AG09319 (cell line): Measurements from ENCODE around the gene TRAPPC2L.

ENCODE experiments used
- DNase-seq: peaks from one replicate; pipeline ENCODE4 v3.0.0-alpha.2; 2010; ENCODE audit warnings: low read depth; ENCODE audit errors: extremely low read depth
- CTCF ChIP-seq: IDR thresholded peaks from 2 replicates; pipeline ENCODE4 v1.5.1; 2011; ENCODE audit warnings: low read depth, mild to moderate bottlenecking, inconsistent platforms, low read length, moderate library complexity

TRAPPC2L gene, protein sequence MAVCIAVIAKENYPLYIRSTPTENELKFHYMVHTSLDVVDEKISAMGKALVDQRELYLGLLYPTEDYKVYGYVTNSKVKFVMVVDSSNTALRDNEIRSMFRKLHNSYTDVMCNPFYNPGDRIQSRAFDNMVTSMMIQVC

GRCh38 chr16:88856828-88857727 is at the start of gene TRAPPC2L, which contains the start of gene GALNS:
TSS of gene TRAPPC2L (plus strand) at chr16:88857127. CDS start at chr16:88857151, 24 bp downstream.
TSS of gene GALNS (minus strand) at chr16:88856947. CDS start at chr16:88856877, 70 bp downstream.
- TF ChIP-seq CTCF: no peak
- peak; percentile 88 for DNase-seq

DNA sequence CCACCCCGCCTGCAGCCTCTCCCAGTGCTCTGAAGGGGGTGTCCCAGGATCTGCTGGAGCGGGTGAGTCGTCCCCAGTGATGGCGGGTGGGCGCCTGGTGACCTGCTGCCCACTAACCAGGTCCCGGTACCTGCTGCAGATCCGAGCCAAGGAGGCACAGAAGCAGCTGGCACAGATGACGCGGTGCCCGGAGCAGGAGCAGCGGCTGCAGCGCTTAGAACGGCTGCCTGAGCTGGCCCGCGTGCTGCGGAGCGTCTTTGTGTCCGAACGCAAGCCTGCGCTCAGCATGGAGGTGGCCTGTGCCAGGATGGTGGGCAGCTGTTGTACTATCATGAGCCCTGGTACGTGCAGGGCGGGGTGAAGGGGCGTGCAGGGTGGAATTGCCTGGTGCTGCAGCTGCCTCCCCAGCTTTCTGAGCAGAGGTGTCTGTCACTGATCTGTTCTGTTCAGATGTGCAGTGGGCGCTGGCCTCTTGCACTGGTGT is 49.7 kb upstream of the TRAPPC2L start:
- DNase-seq: no peak
- TF ChIP-seq CTCF: no peak

- TF ChIP-seq CTCF: no peak
- no peak for DNase-seq
These were observed 49.1 kb upstream of the TRAPPC2L start for GRCh38 chr16:88807626-88808453.

DNA sequence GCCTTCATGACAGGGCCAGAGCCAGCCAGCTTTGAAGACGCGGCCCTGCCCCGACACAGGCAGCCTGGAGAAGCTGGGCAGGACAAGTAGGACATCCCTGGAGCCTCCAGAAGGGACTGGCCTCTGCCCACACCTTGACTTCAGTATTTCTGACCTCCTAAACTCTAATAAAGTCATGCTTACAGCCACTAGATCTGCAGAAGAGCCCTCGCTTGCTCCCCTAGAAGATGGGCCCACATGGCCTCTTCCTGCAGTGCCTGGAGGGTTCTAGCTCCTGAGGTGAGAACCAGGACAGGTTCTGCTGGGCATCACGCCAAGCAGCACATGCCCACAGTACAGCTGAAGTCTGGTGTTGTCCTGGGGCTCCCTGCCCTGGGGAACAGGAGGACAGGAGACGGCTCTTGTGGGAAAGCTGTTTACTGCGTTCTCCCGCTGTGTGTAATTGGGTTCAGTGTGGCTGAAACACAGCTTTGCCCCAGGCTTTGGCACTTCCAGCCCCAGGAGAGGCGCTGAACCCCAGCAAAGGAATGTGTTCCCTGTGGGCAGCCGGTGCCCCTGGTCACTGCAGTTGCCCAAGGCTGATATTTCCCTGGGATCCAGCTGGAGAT is 47.8 kb upstream of the TRAPPC2L start:
- TF ChIP-seq CTCF: no peak
- no peak for DNase-seq

- no peak for TF ChIP-seq CTCF
- no peak for DNase-seq
These were observed 47.2 kb upstream of the TRAPPC2L start for GRCh38 chr16:88809676-88810165.

- no peak for DNase-seq
- no peak for TF ChIP-seq CTCF
These were observed 46.6 kb upstream of the TRAPPC2L start for GRCh38 chr16:88810166-88810911.
